MCF 10A (cell line): ENCODE measurements around the gene SLC30A1. TPM values are rescaled to one million over a fixed set of nuclear protein-coding genes. Genes with fewer than 3 reads are reported as not detected.
"Not testable (repeated sequence)": the region's sequence is repeated elsewhere in the genome, so short reads cannot be mapped to it uniquely, and the experiment has no call there.

ENCODE experiments used
- Bru-seq: library from RNA; stranded (reverse); fragments of 400-500 nt; gene quantifications from one replicate; lab custom pipeline; 2021; lab: Mats Ljungman, UMichigan
- BruChase-seq, 2 experiments: library from RNA; stranded (reverse); fragments of 400-500 nt; gene quantifications; one replicate each; lab custom pipeline; 2021; lab: Mats Ljungman, UMichigan
- BruUV-seq: library from RNA; stranded (reverse); fragments of 400-500 nt; replicated peaks from 2 replicates; lab custom pipeline; 2021; lab: Mats Ljungman, UMichigan
- CTCF ChIA-PET: fragments of 300-600 bp; sonication (Branson Sonifier 250); formaldehyde crosslinking; extraction: SDS; loops from one replicate; lab custom pipeline; 2021; ENCODE audit warnings: antibody characterized with exemption, inconsistent platforms; lab: Yijun Ruan, JAX
- POLR2A ChIA-PET: fragments of 300-600, 350-650 bp; sonication (Branson Sonifier 250); formaldehyde crosslinking; extraction: SDS; loops from one replicate; lab custom pipeline; 2020; ENCODE audit warnings: antibody characterized with exemption, inconsistent platforms; lab: Yijun Ruan, JAX
- DNase-seq: peaks from one replicate; pipeline ENCODE4 v3.0.0-alpha.2; 2018; ENCODE audit not compliant: unreplicated experiment
- H3K27ac Mint-ChIP-seq: one replicate; pipeline ENCODE4 v1.8.0; 2022; ENCODE audit warnings: mild to moderate bottlenecking, low read depth, mixed read lengths; ENCODE audit not compliant: unreplicated experiment
- H3K27me3 Mint-ChIP-seq: one replicate; pipeline ENCODE4 v1.8.0; 2022; ENCODE audit warnings: mixed read lengths; ENCODE audit not compliant: insufficient read depth, unreplicated experiment
- H3K36me3 Mint-ChIP-seq: one replicate; pipeline ENCODE4 v1.8.0; 2022; ENCODE audit warnings: mild to moderate bottlenecking, moderate library complexity, mixed read lengths; ENCODE audit not compliant: insufficient read depth, unreplicated experiment
- H3K4me1 Mint-ChIP-seq: one replicate; pipeline ENCODE4 v1.8.0; 2022; ENCODE audit warnings: mixed read lengths; ENCODE audit not compliant: insufficient read depth, unreplicated experiment
- H3K4me3 Mint-ChIP-seq: one replicate; pipeline ENCODE4 v1.8.0; 2022; ENCODE audit warnings: mild to moderate bottlenecking, moderate library complexity, mixed read lengths; ENCODE audit not compliant: unreplicated experiment
- H3K9me3 Mint-ChIP-seq: one replicate; pipeline ENCODE4 v1.8.0; 2022; ENCODE audit warnings: mixed read lengths; ENCODE audit not compliant: unreplicated experiment
- CTCF ChIP-seq: fragments of 200-600 bp; IDR thresholded peaks from one replicate; pipeline ENCODE4 v1.8.0; 2022; ENCODE audit warnings: antibody characterized with exemption, mild to moderate bottlenecking; ENCODE audit not compliant: unreplicated experiment
- intact Hi-C: fragments of 100-400 bp; cut with micrococcal nuclease; formaldehyde crosslinking; loops from 2 replicates; pipeline ENCODE4 v1.14.1; 2022
- long read RNA-seq: library from polyadenylated mRNA; stranded (forward); transcript quantifications from one replicate; pipeline ENCODE4 v2.0.0, GENCODE V29; 2022
- total RNA-seq: library from RNA; stranded (reverse); gene quantifications from 2 replicates; pipeline ENCODE4 v1.2.3, GENCODE V29; 2022

The SLC30A1 gene, protein sequence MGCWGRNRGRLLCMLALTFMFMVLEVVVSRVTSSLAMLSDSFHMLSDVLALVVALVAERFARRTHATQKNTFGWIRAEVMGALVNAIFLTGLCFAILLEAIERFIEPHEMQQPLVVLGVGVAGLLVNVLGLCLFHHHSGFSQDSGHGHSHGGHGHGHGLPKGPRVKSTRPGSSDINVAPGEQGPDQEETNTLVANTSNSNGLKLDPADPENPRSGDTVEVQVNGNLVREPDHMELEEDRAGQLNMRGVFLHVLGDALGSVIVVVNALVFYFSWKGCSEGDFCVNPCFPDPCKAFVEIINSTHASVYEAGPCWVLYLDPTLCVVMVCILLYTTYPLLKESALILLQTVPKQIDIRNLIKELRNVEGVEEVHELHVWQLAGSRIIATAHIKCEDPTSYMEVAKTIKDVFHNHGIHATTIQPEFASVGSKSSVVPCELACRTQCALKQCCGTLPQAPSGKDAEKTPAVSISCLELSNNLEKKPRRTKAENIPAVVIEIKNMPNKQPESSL
- total RNA-seq (87.0 and 94.1 TPM in 2 replicates), Bru-seq, nascent RNA (percentile 98 among the genes with signal in this experiment), BruChase-seq, experiment 1, labeled RNA remaining after a 6-hour chase (percentile 100 among the genes with signal in this experiment), BruChase-seq, experiment 2, labeled RNA remaining after a 2-hour chase (percentile 100 among the genes with signal in this experiment)
- long read RNA-seq, full-length matches to known transcripts = 333 of 353 reads
- long read RNA-seq, partial matches to known transcripts = 19 of 353 reads
- long read RNA-seq, other reads (novel, unspliced or antisense) = 1 of 353 reads

DNA sequence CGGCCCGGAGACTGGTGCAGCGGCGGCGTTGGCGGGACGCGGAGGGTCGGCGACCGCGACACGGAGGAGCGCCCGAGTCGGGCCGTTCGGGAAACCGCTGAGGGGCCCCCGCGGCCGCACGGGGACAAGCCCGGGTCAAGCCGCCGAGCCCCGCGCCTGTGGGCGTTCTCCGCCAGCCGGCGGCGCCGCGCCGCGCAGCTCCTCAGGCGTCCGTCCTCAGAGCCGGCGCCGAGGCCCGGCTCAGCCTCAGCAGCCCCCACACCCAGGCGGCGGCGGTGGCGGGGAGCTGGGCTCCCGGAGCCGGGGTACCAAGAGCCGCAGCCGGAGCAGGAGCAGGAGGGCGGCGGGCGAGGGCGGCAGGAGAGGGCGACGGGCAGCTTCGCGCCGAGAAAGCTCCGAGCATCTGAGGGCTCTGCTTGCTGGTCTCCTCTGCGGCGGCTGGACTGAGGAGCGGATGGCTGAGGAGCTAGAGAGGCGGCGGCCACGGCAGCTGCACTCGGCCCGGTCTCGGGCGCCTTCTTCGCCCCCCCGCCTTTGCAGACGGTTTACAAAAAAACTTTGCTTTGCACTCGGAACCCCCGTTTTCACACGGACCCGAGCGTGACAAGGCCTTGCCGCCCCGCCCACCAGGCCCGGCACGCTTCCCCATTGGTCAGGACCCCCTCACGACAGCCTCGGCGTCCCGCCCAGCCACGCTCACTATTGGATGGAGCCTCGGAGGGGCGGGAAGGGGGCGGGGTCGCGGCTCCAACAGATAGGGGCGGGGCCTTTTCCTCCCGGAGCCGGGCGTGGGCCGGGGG lies at the start of gene SLC30A1:
Gene SLC30A1, minus strand, starts transcription at position 522 of the 800 bp plus-strand sequence. CDS start 549 bp downstream, outside the sequence.
- no peaks in the 10 kb centered on the region for H3K27me3 Mint-ChIP-seq
- no TSS peak for BruUV-seq
- peaks cover 48% of the 10 kb centered on the region for H3K4me1 Mint-ChIP-seq
- intact Hi-C loops = loop anchor here (1.0 to 10.0 kb wide), 4 partner anchors 11 to 994 kb away; no protein-coding TSS in a partner anchor
- peak; percentile 100 for DNase-seq
- peak within 1 kb of the TSS; percentile 96 for H3K27ac Mint-ChIP-seq
- ChIA-PET POLR2A (interaction anchor here (0.6 to 4.5 kb wide), 40 partner anchors 8 to 1763 kb away, joined by 3 to 423 read pairs (median 4); partner anchors contain the start of genes DTL, INTS7 and TRAF5), CTCF (interaction anchor here (0.5 to 4.1 kb wide), 20 partner anchors 9 to 256 kb away, joined by 3 to 62 read pairs (median 4); no protein-coding TSS in a partner anchor)
- no peak for TF ChIP-seq CTCF
- H3K4me3 Mint-ChIP-seq = peak within 1 kb of the TSS; percentile 89
- H3K36me3 Mint-ChIP-seq = peaks cover 31% of the 10 kb centered on the region
- H3K9me3 Mint-ChIP-seq = no peaks in the 10 kb centered on the region

GRCh38 chr1:211628417-211628816 lies 49.5 kb upstream of the SLC30A1 start:
- Mint-ChIP-seq H3K27me3 (no peaks in the 10 kb centered on the region), H3K4me1 (peaks cover 30% of the 10 kb centered on the region), H3K9me3 (no peaks in the 10 kb centered on the region), H3K36me3 (peaks cover 6% of the 10 kb centered on the region), H3K27ac (no peak overlapping the region), H3K4me3 (no peak overlapping the region)
- TF ChIP-seq CTCF = no peak
- BruUV-seq = no TSS peak
- intact Hi-C loops = no loop called here
- CTCF ChIA-PET = interaction anchor here (0.7 to 1.7 kb wide), 6 partner anchors 9 to 158 kb away, joined by 3 to 7 read pairs (median 4); partner anchors contain the start of gene SLC30A1
- POLR2A ChIA-PET = interaction anchor here (0.7 to 1.9 kb wide), 4 partner anchors 11 to 51 kb away, joined by 3 to 6 read pairs (median 4); no protein-coding TSS in a partner anchor
- DNase-seq = no peak

DNA sequence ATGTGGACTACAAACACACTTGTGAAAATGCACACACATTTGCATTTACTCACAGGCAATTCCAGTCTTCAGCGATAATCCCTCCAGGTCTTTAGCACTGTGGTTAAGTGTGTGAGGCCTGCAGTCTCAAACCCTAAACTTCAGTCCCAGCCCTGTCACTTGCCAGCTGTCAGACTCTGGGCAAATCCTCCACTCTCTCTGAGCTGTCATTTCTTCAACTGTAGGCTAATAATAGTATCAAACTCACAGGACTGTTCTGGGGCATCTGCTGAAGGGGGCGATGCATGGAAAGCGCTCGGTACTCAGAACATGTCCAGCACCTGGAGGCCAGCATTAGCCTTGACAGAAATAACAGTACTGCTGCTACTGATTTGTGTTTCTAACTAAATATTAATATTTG lies 48.3 kb upstream of the SLC30A1 start:
- intact Hi-C loops = no loop called here
- Mint-ChIP-seq H3K36me3 (peaks cover 6% of the 10 kb centered on the region), H3K4me1 (peaks cover 19% of the 10 kb centered on the region), H3K27ac (no peak overlapping the region), H3K4me3 (no peak overlapping the region), H3K9me3 (no peaks in the 10 kb centered on the region), H3K27me3 (no peaks in the 10 kb centered on the region)
- POLR2A ChIA-PET = interaction anchor here (0.7 to 1.9 kb wide), 3 partner anchors 10 to 24 kb away, joined by 3 to 6 read pairs (median 4); no protein-coding TSS in a partner anchor
- CTCF ChIA-PET = interaction anchor here (0.6 to 1.7 kb wide), 5 partner anchors 10 to 224 kb away, joined by 3 to 4 read pairs (median 4); no protein-coding TSS in a partner anchor
- no TSS peak for BruUV-seq
- DNase-seq = no peak
- TF ChIP-seq CTCF = no peak

GRCh38 chr1:211625866-211626265 lies 46.9 kb upstream of the SLC30A1 start:
- H3K27ac Mint-ChIP-seq, DNase-seq, POLR2A ChIA-PET, H3K4me1 Mint-ChIP-seq, H3K36me3 Mint-ChIP-seq, H3K4me3 Mint-ChIP-seq, H3K27me3 Mint-ChIP-seq, BruUV-seq, CTCF ChIA-PET, H3K9me3 Mint-ChIP-seq: not testable (repeated sequence)
- intact Hi-C loops = loop anchor here (1.0 kb wide), 2 partner anchors 49 to 111 kb away; no protein-coding TSS in a partner anchor
